GM21526 (cell line): ENCODE results near the gene HNF4A.

ENCODE experiments used
- ATAC-seq: cut with Tn5 transposase; IDR thresholded peaks from one replicate; pipeline ENCODE4 v1.9.1; 2021; ENCODE audit warnings: moderate library complexity; ENCODE audit not compliant: unreplicated experiment, low FRiP score

Gene HNF4A

DNA sequence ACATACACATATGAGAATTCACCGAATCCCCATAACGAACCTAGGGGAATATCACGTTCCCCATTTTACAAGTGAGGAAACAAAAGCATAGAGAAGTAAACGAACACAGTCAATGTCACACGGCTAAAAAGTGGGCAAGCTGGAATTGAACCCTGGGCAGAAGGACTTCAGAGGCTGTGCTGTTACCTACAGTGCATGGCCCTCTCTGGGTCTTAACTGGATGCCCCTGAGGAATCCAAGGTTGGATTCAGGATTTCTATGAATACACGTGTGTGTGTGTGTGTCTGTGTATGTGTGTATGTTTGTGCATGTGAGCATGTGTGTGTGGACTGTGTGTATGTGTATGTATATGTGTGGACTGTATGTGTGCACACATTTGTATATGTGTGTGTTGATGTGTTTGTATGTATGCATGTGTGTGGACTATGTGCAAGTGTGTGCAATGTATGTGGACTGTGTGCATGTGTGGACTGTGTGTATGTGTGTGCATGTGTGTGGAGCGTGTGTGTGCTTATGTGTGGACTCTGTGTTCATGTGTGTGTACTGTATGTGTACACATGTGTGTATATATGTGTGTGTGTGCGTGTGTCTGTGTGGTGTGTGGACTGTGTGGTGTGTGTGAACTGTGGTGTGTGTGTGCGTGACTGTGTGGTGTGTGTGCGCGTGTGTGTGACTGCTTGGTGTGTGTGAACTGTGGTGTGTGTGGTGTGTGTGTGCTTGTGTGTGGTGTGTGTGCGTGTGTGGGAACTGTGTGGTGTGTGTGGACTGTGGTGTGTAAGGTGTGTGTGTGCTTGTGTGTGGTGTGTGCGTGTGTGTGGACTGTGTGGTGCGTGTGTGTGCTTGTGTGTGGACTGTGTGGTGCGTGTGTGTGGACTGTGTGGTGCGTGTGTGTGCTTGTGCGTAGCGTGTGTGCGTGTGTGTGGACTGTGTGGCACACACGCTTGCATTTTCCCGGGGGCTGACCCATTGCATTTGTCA, 49.0 kb downstream of the HNF4A start:
- no peak for ATAC-seq

GRCh38 chr20:44405257-44405656, 49.8 kb downstream of the HNF4A start:
- no peak for ATAC-seq

- ATAC-seq, result no peak
Measured at GRCh38 chr20:44405785-44406571, 50.5 kb downstream of the HNF4A start.

DNA sequence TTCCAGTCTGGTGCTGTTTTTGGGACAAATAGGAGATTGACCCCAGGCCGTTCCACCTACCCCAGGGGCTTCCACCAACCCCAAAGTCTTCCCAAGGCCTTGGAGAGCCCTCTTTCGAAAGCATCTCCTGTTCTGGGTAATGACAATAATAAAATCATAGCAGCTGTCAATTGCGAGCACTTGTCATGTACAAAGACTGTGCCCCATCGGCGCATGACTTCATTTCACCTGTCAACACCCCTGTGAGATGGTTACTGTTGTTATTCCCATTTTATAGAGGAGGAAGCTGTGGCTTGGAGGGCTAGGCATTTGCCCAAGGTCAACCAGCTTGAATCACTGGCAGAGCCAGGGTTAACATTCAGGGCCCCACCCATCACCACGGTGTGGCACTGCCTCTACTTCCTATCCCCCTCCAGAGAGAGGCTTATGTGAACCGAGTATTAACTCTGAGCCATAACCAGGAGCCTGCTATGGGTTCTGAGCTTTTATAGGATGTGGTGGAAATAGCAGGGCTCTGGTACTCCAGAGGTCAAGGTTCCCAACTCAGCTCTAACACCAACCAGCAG, 51.2 kb downstream of the HNF4A start:
- ATAC-seq, result no peak

- no peak for ATAC-seq
Measured at GRCh38 chr20:44407402-44408184, 52.1 kb downstream of the HNF4A start.

DNA sequence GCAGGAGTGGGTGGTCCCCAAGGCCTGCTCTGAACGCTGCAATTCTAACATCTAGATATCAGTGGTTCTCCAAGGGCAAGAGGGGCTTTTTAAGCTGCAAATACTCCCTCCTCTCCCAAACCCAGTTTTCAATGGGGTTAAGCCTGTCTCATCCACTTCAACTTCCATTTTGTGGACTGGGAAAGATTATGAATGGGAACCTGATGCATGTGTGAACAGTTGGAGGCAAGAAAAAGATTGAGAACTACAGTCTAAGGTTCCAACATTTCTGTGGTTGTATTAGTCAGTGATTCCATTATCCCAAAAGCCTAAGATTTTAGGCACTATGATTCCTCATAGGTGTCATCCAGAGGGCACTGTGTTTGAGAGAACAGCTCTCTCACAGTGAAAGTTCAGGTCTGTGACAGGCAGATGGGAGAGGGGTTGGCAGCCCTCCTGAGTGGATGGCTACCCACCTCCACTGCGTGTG, 53.7 kb downstream of the HNF4A start:
- ATAC-seq, result no peak

GRCh38 chr20:44410583-44411019, 55.1 kb downstream of the HNF4A start:
- no peak for ATAC-seq

DNA sequence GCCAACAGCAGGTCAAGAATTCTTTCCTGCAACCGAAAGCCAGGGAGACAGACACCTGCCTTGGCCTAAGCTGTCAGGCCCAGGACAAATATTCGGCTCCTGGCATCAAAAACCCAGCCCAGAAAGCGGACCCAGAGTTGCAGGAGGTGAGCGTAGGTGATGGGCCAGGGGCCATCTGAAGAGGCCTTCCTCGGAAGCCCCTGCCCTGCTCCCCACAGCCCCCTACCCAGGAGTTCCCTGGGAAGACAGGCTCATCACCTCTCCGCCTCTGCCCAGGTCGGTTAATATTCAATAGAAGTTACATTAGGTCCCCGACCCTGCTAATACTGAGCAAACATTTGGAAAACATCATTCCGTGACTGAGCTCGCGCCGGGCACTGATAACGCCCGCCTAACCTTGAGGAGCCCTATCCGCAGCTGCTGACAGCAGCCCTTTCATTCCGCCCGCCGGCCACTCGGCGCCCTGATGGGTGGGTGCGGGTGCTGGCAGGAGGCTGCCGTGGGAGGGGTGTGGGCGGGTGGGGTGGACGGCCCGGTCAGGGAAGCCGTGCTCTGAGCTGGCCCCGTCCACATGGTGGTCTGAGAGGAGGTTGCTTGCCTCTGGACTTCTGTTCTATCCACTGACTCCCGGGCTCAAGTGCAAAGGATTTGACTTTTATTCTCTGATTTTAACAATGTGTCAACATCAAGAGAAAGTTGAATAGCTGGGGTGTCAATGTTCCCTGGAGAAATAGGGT, 55.7 kb downstream of the HNF4A start:
- no peak for ATAC-seq

DNA sequence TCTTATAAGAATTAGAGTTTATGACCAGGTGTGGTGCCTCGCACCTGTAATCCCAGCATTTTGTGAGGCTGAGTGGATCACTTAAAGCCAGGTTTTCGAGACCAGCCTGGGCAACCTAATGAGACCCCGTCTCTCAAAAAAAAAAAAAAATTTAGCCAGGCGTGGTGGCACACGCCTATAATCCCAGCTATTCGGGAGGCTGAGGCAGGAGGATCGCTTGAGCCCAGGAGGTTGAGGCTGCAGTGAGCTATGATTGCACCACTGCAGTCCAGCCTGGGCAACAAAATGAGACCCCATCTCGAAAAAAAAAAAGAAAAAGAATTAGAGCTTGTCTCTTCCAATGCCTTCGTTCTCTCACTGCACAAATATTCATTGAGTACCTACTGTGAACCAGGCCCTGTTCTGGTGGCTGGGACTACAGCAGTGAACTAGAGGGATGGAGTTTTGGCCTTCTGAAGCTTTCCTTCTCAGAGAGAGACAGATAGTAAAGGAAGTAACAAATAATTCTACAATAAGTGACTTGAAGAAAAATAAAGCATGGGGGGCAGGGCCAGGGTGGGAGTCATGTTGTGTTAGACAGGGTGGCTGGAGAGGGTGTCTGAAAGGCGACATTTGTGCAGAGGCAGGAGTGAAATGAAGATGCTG, 56.4 kb downstream of the HNF4A start:
- no peak for ATAC-seq

- no peak for ATAC-seq
Measured at GRCh38 chr20:44412402-44413144, 57.1 kb downstream of the HNF4A start.

GRCh38 chr20:44413575-44414345, 58.3 kb downstream of the HNF4A start:
- no peak for ATAC-seq

DNA sequence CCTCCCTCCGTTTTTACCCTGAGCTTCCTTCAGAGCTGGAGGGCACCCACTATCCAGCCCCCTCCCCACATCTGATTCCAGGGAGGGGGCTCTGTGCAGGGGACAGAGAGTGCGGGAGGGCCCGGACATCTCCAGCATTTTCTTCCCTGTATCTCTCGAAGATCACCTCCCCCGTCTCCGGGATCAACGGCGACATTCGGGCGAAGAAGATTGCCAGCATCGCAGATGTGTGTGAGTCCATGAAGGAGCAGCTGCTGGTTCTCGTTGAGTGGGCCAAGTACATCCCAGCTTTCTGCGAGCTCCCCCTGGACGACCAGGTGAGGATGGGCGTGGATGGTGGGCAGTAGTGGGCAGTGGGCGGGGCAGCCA, 58.8 kb downstream of the HNF4A start:
- no peak for ATAC-seq

DNA sequence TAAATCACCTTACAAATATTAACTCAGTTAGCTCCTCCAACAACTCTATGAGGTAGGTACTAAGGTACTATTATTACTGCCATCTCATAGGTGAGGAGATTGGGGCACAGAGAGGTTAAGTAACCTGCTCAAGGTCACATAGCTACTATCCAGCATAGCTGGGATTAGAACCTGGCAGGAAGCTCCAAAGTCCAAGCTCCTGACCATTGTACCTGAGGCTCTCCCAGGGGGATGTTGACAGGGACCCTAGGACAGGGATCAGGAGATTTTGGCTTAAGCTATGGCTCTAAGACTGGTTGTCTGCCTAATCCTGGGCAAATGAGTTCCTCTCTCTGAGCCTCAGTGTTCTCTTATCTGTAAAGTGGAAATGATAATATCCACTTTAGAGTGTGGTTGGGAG, 59.3 kb downstream of the HNF4A start:
- no peak for ATAC-seq

- no peak for ATAC-seq
Measured at GRCh38 chr20:44415833-44416715, 60.6 kb downstream of the HNF4A start.

- ATAC-seq, result no peak
Measured at GRCh38 chr20:44418069-44418905, 62.8 kb downstream of the HNF4A start.
